Activated CD8-positive, alpha-beta T cell treated with anti-CD3 and anti-CD28 coated beads, Interleukin-2, amount 10 ng/mL, durations not matched to agents 7 days and 5 days (primary cell): ENCODE measurements around the gene PDXK. TPM values are rescaled to one million over a fixed set of nuclear protein-coding genes. Genes with fewer than 3 reads are reported as not detected.
"Not testable (repeated sequence)": the region's sequence is repeated elsewhere in the genome, so short reads cannot be mapped to it uniquely, and the experiment has no call there.

Experiments used
- ATAC-seq: fragments of 150-1000 bp; cut with Tn5 transposase; one replicate; pipeline ENCODE4 v1.10.0; 2021; ENCODE audit warnings: moderate library complexity
- CTCF ChIA-PET: fragments of 350-600 bp; sonication (Branson Sonifier 250); formaldehyde crosslinking; loops from one replicate; lab custom pipeline; 2021; ENCODE audit warnings: antibody characterized with exemption; lab: Charles Lee
- POLR2A ChIA-PET: fragments of 350-600 bp; sonication (Branson Sonifier 250); formaldehyde crosslinking; loops from one replicate; lab custom pipeline; 2021; ENCODE audit warnings: antibody characterized with exemption; lab: Charles Lee
- DNase-seq: peaks from one replicate; pipeline ENCODE4 v3.0.0-alpha.2; 2020
- H3K27ac Mint-ChIP-seq: one replicate; pipeline ENCODE4 v1.8.0; 2021; ENCODE audit warnings: mild to moderate bottlenecking, mixed read lengths
- H3K27me3 Mint-ChIP-seq: one replicate; pipeline ENCODE4 v1.8.0; 2021; ENCODE audit warnings: low read depth, mixed read lengths
- H3K36me3 Mint-ChIP-seq: one replicate; pipeline ENCODE4 v1.8.0; 2021; ENCODE audit warnings: low read depth, mixed read lengths
- H3K4me1 Mint-ChIP-seq: one replicate; pipeline ENCODE4 v1.8.0; 2021; ENCODE audit warnings: low read depth, mixed read lengths
- H3K4me3 Mint-ChIP-seq: one replicate; pipeline ENCODE4 v1.8.0; 2021; ENCODE audit warnings: mild to moderate bottlenecking, mixed read lengths
- H3K9me3 Mint-ChIP-seq: one replicate; pipeline ENCODE4 v1.8.0; 2022; ENCODE audit warnings: mixed read lengths; ENCODE audit not compliant: insufficient read depth
- total RNA-seq, 2 experiments: library from RNA; stranded (reverse); gene quantifications; one replicate each; pipeline ENCODE4 v1.2.3, GENCODE V29; 2021

PDXK gene
- total RNA-seq, 2 experiments from 2014 or later = 94.5 to 100 TPM

- POLR2A ChIA-PET = no interaction called here
- H3K4me3 Mint-ChIP-seq = no peak overlapping the region
Observed at GRCh38 chr21:43699933-43700599, 18.9 kb upstream of the PDXK start.

GRCh38 chr21:43701936-43702784, 16.8 kb upstream of the PDXK start:
- Mint-ChIP-seq H3K27me3 (no peaks in the 10 kb centered on the region), H3K4me3 (no peak overlapping the region), H3K4me1 (peaks cover 23% of the 10 kb centered on the region), H3K27ac (no peak overlapping the region), H3K9me3 (no peaks in the 10 kb centered on the region), H3K36me3 (peaks cover 6% of the 10 kb centered on the region)
- CTCF ChIA-PET = interaction anchor here (1.1 kb wide), 1 partner anchor 26 kb away, joined by 4 read pairs; no protein-coding TSS in a partner anchor
- no peak for ATAC-seq
- no peak for DNase-seq
- POLR2A ChIA-PET = interaction anchor here (0.9 kb wide), 1 partner anchor 26 kb away, joined by 3 read pairs; no protein-coding TSS in a partner anchor

More at GRCh38 chr21:43699933-43700599, 18.9 kb upstream of the PDXK start:
- H3K4me1 Mint-ChIP-seq = peaks cover 23% of the 10 kb centered on the region
- peaks cover 21% of the 10 kb centered on the region for H3K36me3 Mint-ChIP-seq
- no peaks in the 10 kb centered on the region for H3K9me3 Mint-ChIP-seq
- DNase-seq (no peak), ATAC-seq (no peak)
- no peak overlapping the region for H3K27ac Mint-ChIP-seq
- CTCF ChIA-PET = no interaction called here
- H3K27me3 Mint-ChIP-seq = no peaks in the 10 kb centered on the region

GRCh38 chr21:43702785-43703034, 16.2 kb upstream of the PDXK start:
- Mint-ChIP-seq H3K9me3 (no peaks in the 10 kb centered on the region), H3K27me3 (no peaks in the 10 kb centered on the region), H3K4me1 (peaks cover 20% of the 10 kb centered on the region), H3K4me3 (peak overlapping the region; percentile 26), H3K36me3 (peaks cover 5% of the 10 kb centered on the region), H3K27ac (no peak overlapping the region)
- peak; percentile 20 for ATAC-seq
- DNase-seq = no peak
- ChIA-PET POLR2A (interaction anchor here (0.9 kb wide), 1 partner anchor 26 kb away, joined by 3 read pairs; no protein-coding TSS in a partner anchor), CTCF (interaction anchor here (1.1 kb wide), 1 partner anchor 26 kb away, joined by 4 read pairs; no protein-coding TSS in a partner anchor)

- Mint-ChIP-seq H3K4me1 (peaks cover 16% of the 10 kb centered on the region), H3K4me3 (peak overlapping the region; percentile 26), H3K9me3 (no peaks in the 10 kb centered on the region), H3K27ac (no peak overlapping the region), H3K36me3 (peaks cover 4% of the 10 kb centered on the region), H3K27me3 (no peaks in the 10 kb centered on the region)
- peak; percentile 58 for DNase-seq
- peak; percentile 68 for ATAC-seq
- POLR2A ChIA-PET = interaction anchor here (0.9 kb wide), 1 partner anchor 25 kb away, joined by 3 read pairs; no protein-coding TSS in a partner anchor
- CTCF ChIA-PET = interaction anchor here (1.1 kb wide), 1 partner anchor 25 kb away, joined by 4 read pairs; no protein-coding TSS in a partner anchor
Observed at GRCh38 chr21:43703035-43703880, 15.7 kb upstream of the PDXK start.

- CTCF ChIA-PET = no interaction called here
- H3K4me3 Mint-ChIP-seq = no peak overlapping the region
- ATAC-seq = no peak
- DNase-seq = no peak
- POLR2A ChIA-PET = no interaction called here
- no peaks in the 10 kb centered on the region for H3K36me3 Mint-ChIP-seq
- H3K27me3 Mint-ChIP-seq = peaks cover 20% of the 10 kb centered on the region
- peaks cover 11% of the 10 kb centered on the region for H3K4me1 Mint-ChIP-seq
- H3K27ac Mint-ChIP-seq = no peak overlapping the region
- no peaks in the 10 kb centered on the region for H3K9me3 Mint-ChIP-seq
Observed at GRCh38 chr21:43707462-43707861, 11.5 kb upstream of the PDXK start.

- Mint-ChIP-seq H3K27ac (no peak overlapping the region), H3K4me3 (no peak overlapping the region), H3K4me1 (no peaks in the 10 kb centered on the region), H3K27me3 (peaks cover 21% of the 10 kb centered on the region), H3K9me3 (no peaks in the 10 kb centered on the region), H3K36me3 (no peaks in the 10 kb centered on the region)
- DNase-seq (no peak), ATAC-seq (no peak)
- CTCF ChIA-PET = no interaction called here
- POLR2A ChIA-PET = no interaction called here
Observed at GRCh38 chr21:43708745-43709381, 10.1 kb upstream of the PDXK start.

- no peaks in the 10 kb centered on the region for H3K36me3 Mint-ChIP-seq
- DNase-seq (no peak), ATAC-seq (no peak)
- ChIA-PET POLR2A (interaction anchor here (0.6 kb wide), 2 partner anchors 101 to 515 kb away, joined by 4 to 5 read pairs; no protein-coding TSS in a partner anchor), CTCF (no interaction called here)
- peaks cover 4% of the 10 kb centered on the region for H3K4me1 Mint-ChIP-seq
- peaks cover 36% of the 10 kb centered on the region for H3K27me3 Mint-ChIP-seq
- no peaks in the 10 kb centered on the region for H3K9me3 Mint-ChIP-seq
- H3K27ac Mint-ChIP-seq = no peak overlapping the region
- H3K4me3 Mint-ChIP-seq = no peak overlapping the region
Observed at GRCh38 chr21:43712268-43712942, 6.5 kb upstream of the PDXK start.

GRCh38 chr21:43713123-43713522, 5.8 kb upstream of the PDXK start:
- H3K9me3 Mint-ChIP-seq, H3K27ac Mint-ChIP-seq, H3K4me1 Mint-ChIP-seq, ATAC-seq, H3K36me3 Mint-ChIP-seq, CTCF ChIA-PET, H3K4me3 Mint-ChIP-seq, DNase-seq: not testable (repeated sequence)
- H3K27me3 Mint-ChIP-seq = peaks cover 39% of the 10 kb centered on the region
- POLR2A ChIA-PET = interaction anchor here (0.5 to 0.6 kb wide), 4 partner anchors 9 to 516 kb away, joined by 3 to 5 read pairs (median 4); no protein-coding TSS in a partner anchor

- DNase-seq = no peak
- Mint-ChIP-seq H3K27me3 (peaks cover 25% of the 10 kb centered on the region), H3K27ac (no peak overlapping the region), H3K4me1 (peaks cover 26% of the 10 kb centered on the region), H3K4me3 (no peak overlapping the region), H3K36me3 (peaks cover 12% of the 10 kb centered on the region), H3K9me3 (no peaks in the 10 kb centered on the region)
- no peak for ATAC-seq
- ChIA-PET POLR2A (no interaction called here), CTCF (no interaction called here)
Observed at GRCh38 chr21:43716376-43717165, 2.4 kb upstream of the PDXK start.

- peaks cover 20% of the 10 kb centered on the region for H3K27me3 Mint-ChIP-seq
- POLR2A ChIA-PET = interaction anchor here (1.2 kb wide), 1 partner anchor 11 kb away, joined by 4 read pairs; no protein-coding TSS in a partner anchor
- H3K4me3 Mint-ChIP-seq = peak overlapping the region; percentile 36
- peak overlapping the region; percentile 69 for H3K27ac Mint-ChIP-seq
- H3K9me3 Mint-ChIP-seq = no peaks in the 10 kb centered on the region
- peaks cover 33% of the 10 kb centered on the region for H3K4me1 Mint-ChIP-seq
- CTCF ChIA-PET = no interaction called here
- peaks cover 12% of the 10 kb centered on the region for H3K36me3 Mint-ChIP-seq
- ATAC-seq (no peak), DNase-seq (no peak)
Observed at GRCh38 chr21:43717166-43717853, 1.6 kb upstream of the PDXK start.
